ENCODE data around the gene NFXL1.

Gene NFXL1

DNA sequence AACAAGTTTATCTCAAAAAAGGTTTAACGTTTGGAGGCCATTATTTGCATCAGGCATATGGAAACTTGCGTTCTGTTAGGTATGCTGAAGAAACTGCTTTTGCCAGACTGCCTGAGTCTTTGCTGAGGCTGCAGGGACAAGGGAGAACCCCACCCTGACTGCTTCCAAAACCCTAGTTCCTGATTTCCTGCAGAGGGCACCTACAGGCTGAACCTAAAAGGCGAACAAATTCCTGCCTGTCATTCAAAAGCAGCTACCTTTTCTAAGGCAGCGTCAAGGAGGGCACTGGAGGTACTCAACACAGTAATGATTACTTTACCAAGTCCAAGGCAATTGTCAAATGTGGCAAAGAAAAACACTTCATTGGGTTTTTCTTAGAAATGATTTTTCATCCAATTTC, 75.9 kb downstream of the NFXL1 start:
- H3K9me3 ChIP-seq (ENCODE audit: insufficient read depth, low read length), result no peaks in the 10 kb centered on the region
- no peak overlapping the region for H3K4me3 ChIP-seq (ENCODE audit: insufficient read depth, low read length, poor library complexity, severe bottlenecking)
- no peaks in the 10 kb centered on the region for H3K9me2 ChIP-seq (replicated peaks; ENCODE audit: insufficient read depth, low read length)
- no peak overlapping the region for H2AFZ ChIP-seq (ENCODE audit: low read depth, low read length, severe bottlenecking)
- H3K27ac ChIP-seq (ENCODE audit: low read depth, low read length), result no peak overlapping the region
- H4K20me1 ChIP-seq (ENCODE audit: low read depth, low read length), result no peaks in the 10 kb centered on the region
- peaks cover 25% of the 10 kb centered on the region for H3F3A ChIP-seq (ENCODE audit: insufficient read depth)
- H3K9ac ChIP-seq (ENCODE audit: low read length), result no peak overlapping the region
- H3K36me3 ChIP-seq (ENCODE audit: low read length), result no peaks in the 10 kb centered on the region
- no peaks in the 10 kb centered on the region for H3K27me3 ChIP-seq (ENCODE audit: low read length)
- TF ChIP-seq, protein P1, sequence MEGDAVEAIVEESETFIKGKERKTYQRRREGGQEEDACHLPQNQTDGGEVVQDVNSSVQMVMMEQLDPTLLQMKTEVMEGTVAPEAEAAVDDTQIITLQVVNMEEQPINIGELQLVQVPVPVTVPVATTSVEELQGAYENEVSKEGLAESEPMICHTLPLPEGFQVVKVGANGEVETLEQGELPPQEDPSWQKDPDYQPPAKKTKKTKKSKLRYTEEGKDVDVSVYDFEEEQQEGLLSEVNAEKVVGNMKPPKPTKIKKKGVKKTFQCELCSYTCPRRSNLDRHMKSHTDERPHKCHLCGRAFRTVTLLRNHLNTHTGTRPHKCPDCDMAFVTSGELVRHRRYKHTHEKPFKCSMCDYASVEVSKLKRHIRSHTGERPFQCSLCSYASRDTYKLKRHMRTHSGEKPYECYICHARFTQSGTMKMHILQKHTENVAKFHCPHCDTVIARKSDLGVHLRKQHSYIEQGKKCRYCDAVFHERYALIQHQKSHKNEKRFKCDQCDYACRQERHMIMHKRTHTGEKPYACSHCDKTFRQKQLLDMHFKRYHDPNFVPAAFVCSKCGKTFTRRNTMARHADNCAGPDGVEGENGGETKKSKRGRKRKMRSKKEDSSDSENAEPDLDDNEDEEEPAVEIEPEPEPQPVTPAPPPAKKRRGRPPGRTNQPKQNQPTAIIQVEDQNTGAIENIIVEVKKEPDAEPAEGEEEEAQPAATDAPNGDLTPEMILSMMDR (IDR thresholded peaks at IDR 0.05; ENCODE audit: insufficient read depth, low read length, poor library complexity, severe bottlenecking), result no peak
- no peak for TF ChIP-seq EZH2phosphoT487 (conservative IDR thresholded peaks at IDR 0.05; ENCODE audit: low read length)
- H3K4me2 ChIP-seq (ENCODE audit: low read depth, low read length, poor library complexity, severe bottlenecking), result no peak overlapping the region
- H3K79me2 ChIP-seq (ENCODE audit: insufficient read depth, low read length), result no peaks in the 10 kb centered on the region

DNA sequence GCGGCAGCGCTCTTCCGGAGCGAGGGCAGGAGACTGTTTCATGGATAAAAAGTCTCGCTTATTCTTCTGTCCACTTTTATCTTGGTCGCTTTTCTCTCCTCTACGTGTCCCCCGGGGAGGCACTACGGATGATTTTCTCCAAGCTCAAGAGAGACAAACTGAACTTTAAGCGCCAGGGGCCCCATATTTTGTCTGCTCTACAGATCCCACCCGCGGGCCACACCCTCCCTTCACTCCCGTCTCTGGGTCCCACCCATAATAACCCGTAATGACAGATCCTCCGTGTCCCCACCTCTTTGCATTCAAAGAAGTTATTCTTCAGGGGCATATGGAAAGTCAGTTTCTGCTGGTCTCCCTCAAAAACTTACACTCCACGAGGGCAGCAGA, 76.5 kb downstream of the NFXL1 start, which contains the start of gene CORIN:
Gene CORIN, minus strand, starts transcription at position 160 of the 387 bp plus-strand sequence. Its CDS starts 118 bp downstream, at position 42.
- no peaks in the 10 kb centered on the region for H3K9me2 ChIP-seq (replicated peaks; ENCODE audit: insufficient read depth, low read length)
- H3K79me2 ChIP-seq (ENCODE audit: insufficient read depth, low read length), result no peaks in the 10 kb centered on the region
- no peak within 1 kb of the TSS for H3K27ac ChIP-seq (ENCODE audit: low read depth, low read length)
- no peaks in the 10 kb centered on the region for H3K9me3 ChIP-seq (ENCODE audit: insufficient read depth, low read length)
- no peaks in the 10 kb centered on the region for H3K36me3 ChIP-seq (ENCODE audit: low read length)
- no peaks in the 10 kb centered on the region for H3K27me3 ChIP-seq (ENCODE audit: low read length)
- H3K4me2 ChIP-seq (ENCODE audit: low read depth, low read length, poor library complexity, severe bottlenecking), result peak within 1 kb of the TSS; percentile 92
- no peaks in the 10 kb centered on the region for H4K20me1 ChIP-seq (ENCODE audit: low read depth, low read length)
- peak within 1 kb of the TSS; percentile 49 for H2AFZ ChIP-seq (ENCODE audit: low read depth, low read length, severe bottlenecking)
- H3K4me3 ChIP-seq (ENCODE audit: insufficient read depth, low read length, poor library complexity, severe bottlenecking), result peak within 1 kb of the TSS; percentile 63
- H3F3A ChIP-seq (ENCODE audit: insufficient read depth), result peaks cover 25% of the 10 kb centered on the region
- TF ChIP-seq EZH2phosphoT487 (conservative IDR thresholded peaks at IDR 0.05; ENCODE audit: low read length), result no peak
- TF ChIP-seq, protein P1 (IDR thresholded peaks at IDR 0.05; ENCODE audit: insufficient read depth, low read length, poor library complexity, severe bottlenecking), result no peak
- peak within 1 kb of the TSS; percentile 55 for H3K9ac ChIP-seq (ENCODE audit: low read length)

DNA sequence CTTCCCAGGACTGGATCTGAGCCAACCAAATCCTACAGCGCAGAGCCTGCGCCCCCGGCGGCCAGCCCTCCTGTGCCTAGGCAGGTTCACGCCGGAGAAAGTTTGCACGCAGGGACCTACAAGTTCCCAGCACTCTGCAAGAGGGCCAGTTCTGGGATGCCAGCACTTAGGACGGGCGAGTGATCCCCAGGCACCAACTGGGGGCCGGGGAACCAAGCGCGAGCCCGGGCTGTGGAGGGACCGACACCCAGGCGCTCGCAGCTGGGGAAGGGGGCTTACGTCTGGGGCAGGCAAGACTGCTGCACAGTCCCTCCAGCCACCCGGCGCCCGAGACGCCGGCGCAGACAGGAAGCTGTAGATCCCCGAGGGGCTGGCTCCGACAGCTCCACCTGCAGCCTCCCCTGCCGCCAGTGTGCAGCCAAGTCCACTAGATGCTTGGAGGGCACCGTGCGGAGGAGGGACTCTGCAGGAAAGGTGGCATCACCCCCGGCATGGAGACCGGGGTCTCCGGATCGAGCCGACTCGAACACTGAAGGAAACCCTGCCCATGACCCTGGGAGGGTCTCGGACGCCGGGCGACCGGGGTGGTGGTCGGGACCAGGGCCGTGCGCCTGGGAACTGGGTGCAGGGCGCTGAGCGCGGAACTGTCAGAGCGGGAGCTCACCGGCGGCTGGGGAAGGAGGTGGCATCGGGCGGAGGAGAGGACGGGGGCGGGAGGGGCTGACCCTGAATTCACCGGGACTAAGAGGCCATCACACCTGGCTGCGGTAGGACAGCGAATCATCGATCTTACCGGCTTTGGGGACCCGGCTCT, 77.1 kb downstream of the NFXL1 start:
- Histone ChIP-seq H3K79me2 (ENCODE audit: insufficient read depth, low read length) (no peaks in the 10 kb centered on the region), H3K9me2 (replicated peaks; ENCODE audit: insufficient read depth, low read length) (no peaks in the 10 kb centered on the region), H3K27me3 (ENCODE audit: low read length) (no peaks in the 10 kb centered on the region), H3K27ac (ENCODE audit: low read depth, low read length) (no peak overlapping the region), H3K4me3 (ENCODE audit: insufficient read depth, low read length, poor library complexity, severe bottlenecking) (peak overlapping the region; percentile 63), H2AFZ (ENCODE audit: low read depth, low read length, severe bottlenecking) (peak overlapping the region; percentile 49), H3K9me3 (ENCODE audit: insufficient read depth, low read length) (no peaks in the 10 kb centered on the region), H3F3A (ENCODE audit: insufficient read depth) (peaks cover 25% of the 10 kb centered on the region), H3K36me3 (ENCODE audit: low read length) (no peaks in the 10 kb centered on the region), H3K9ac (ENCODE audit: low read length) (peak overlapping the region; percentile 55), H4K20me1 (ENCODE audit: low read depth, low read length) (no peaks in the 10 kb centered on the region), H3K4me2 (ENCODE audit: low read depth, low read length, poor library complexity, severe bottlenecking) (peak overlapping the region; percentile 92)
- TF ChIP-seq, protein P1 (IDR thresholded peaks at IDR 0.05; ENCODE audit: insufficient read depth, low read length, poor library complexity, severe bottlenecking), result no peak
- TF ChIP-seq EZH2phosphoT487 (conservative IDR thresholded peaks at IDR 0.05; ENCODE audit: low read length), result no peak

Measured in SU-DHL-6 (cell line).